ENCODE results near the gene RER1.
"Not testable (repeated sequence)": the region's sequence is repeated elsewhere in the genome, so short reads cannot be mapped to it uniquely, and the experiment has no call there.

The RER1 gene

DNA sequence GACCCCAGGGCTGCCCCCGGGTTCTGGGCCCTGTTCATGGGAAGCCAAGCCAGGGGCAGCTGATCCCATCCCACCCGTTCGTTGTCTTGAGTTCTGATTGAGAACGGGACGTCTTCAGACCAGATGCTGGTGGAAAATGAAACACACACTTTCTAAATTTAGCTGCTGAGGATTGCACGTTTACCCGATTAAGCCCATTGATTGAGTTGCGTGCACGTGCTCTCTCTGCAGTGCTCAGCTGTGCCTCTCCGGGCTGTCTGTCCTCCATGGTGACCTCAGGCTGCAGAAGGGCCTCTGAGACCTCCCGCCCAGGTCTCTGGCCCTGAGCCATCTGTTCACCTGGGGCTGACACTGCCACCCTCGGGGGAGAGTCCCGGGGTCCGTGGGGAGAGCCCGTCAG is 47.7 kb downstream of the RER1 start:
- TF ChIP-seq, protein P1, sequence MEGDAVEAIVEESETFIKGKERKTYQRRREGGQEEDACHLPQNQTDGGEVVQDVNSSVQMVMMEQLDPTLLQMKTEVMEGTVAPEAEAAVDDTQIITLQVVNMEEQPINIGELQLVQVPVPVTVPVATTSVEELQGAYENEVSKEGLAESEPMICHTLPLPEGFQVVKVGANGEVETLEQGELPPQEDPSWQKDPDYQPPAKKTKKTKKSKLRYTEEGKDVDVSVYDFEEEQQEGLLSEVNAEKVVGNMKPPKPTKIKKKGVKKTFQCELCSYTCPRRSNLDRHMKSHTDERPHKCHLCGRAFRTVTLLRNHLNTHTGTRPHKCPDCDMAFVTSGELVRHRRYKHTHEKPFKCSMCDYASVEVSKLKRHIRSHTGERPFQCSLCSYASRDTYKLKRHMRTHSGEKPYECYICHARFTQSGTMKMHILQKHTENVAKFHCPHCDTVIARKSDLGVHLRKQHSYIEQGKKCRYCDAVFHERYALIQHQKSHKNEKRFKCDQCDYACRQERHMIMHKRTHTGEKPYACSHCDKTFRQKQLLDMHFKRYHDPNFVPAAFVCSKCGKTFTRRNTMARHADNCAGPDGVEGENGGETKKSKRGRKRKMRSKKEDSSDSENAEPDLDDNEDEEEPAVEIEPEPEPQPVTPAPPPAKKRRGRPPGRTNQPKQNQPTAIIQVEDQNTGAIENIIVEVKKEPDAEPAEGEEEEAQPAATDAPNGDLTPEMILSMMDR (conservative IDR thresholded peaks at IDR 0.05), result no peak
- no peak for TF ChIP-seq ZFX (IDR thresholded peaks at IDR 0.05)
- H3K27ac ChIP-seq, result peak overlapping the region; percentile 91

- not testable (repeated sequence) for H3K27ac ChIP-seq
These were observed 48.7 kb downstream of the RER1 start for GRCh38 chr1:2440346-2440745.

DNA sequence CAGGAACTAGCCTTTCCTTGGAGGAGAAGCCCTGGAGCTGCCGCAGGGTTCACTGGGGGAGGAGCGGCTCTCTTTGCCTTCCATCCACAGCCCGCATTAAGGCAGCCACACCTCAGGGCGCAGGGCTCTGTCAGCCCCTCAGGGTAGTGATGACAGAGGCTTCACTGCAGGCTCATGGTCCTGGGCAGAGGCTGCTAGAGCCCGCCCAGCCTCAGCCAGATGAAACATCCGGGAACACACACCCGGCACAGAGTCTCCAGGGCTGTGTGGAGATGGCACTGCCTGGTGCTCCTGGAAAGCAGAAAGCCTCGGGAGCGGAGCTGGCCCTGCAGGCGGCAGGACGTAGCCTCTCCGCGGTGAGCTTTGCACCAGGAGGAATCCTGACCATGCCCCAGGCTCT is 50.1 kb downstream of the RER1 start:
- H3K27ac ChIP-seq, result 0 out of 2 replicates have a peak overlapping the region, but pooled peaks have one; percentile 1

DNA sequence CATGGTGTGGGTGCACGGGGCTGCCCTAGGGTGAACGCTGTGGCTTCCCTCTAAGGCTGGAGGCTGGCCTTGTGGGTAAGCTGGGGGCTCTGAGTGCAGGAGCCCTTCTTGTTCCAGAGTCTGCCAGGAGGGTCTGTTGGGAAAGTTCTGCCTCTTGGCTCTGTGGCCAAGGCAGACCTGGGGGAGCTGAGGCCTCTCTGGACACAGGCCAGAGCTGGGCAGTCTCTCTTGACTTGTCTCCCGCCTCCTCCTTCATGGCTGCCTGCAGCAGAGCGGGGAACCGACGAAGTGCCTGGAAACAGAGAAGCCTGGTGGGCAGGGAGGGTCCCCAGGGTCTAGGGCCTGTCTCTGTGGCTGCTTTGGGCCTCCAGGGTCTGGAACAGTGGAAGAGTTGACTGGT is 51.0 kb downstream of the RER1 start:
- no peak overlapping the region for H3K27ac ChIP-seq
- no peak for TF ChIP-seq ZFX (IDR thresholded peaks at IDR 0.05)
- TF ChIP-seq, protein P1 (conservative IDR thresholded peaks at IDR 0.05), result no peak

More for the DNA sequence above, 50.1 kb downstream of the RER1 start:
- TF ChIP-seq ZFX (IDR thresholded peaks at IDR 0.05), result no peak
- TF ChIP-seq, protein P1 (conservative IDR thresholded peaks at IDR 0.05), result no peak

DNA sequence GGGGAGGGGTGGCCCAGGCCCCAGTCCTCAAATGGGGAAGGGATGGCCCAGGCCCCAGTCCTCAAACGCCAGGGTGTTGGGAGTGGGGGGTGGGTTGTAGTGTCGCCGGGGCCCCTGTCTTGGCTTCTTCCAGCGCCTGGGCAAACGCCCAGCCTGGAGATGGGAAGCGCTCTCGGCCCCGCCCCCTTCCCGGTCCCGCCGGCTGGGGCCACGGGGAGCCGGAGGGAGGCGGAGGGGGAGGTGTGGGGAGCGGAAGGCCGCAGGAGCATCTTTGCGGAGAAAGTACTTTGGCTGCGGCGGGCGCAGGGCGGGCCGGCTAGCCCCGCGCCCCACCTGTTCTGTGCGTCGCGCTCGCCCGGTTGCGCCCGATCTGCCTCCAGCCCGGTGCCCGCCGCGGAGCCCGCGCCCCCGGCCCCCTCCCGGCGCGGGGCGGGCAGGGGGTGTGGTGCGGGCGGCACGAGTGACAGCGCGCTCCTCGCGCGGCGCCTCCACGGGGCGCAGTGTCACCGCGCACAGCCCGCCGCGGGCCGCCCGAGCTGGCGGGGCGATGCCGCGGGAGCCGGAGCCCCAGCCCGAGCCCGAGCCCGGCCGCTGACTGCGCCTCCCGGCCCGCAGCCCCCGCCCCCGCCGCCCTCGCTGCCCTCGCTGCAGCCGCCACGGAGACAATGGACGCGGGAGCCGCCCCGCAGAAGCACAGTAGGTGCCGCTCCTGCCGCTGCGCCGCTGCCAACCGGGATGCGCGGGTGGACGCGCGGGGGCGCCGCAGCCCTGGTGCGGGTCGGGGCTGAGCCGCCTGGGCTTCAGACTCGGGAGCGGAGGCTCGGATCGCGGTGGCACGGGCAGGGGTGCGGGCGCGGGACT is 51.9 kb downstream of the RER1 start:
- TF ChIP-seq, protein P1 (conservative IDR thresholded peaks at IDR 0.05), result no peak
- TF ChIP-seq ZFX (IDR thresholded peaks at IDR 0.05), result no peak
- no peak overlapping the region for H3K27ac ChIP-seq

DNA sequence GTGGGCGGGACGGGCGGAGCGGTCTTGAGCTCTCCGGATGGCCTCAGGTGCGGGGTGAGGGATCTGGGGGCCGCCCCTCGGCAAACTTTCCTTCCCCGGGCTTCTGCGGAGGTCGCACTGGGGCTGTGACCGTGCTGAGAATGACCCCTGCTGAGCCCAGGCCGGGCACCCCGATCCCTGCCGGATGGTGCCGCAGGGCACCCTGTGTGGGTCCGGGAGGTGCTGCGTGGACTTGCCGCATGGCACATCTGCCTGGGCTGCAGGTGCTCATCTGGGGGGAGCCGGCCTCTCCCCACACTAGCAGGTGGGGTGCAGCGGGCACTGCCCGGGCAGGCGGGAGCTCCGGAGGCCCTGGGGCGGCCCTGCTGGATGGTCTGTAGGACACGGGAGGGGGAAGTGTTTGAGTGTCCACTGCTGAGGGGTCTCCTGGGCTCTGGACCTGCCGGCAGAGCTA is 52.5 kb downstream of the RER1 start:
- H3K27ac ChIP-seq, result no peak overlapping the region
- TF ChIP-seq, protein P1 (conservative IDR thresholded peaks at IDR 0.05), result no peak
- TF ChIP-seq ZFX (IDR thresholded peaks at IDR 0.05), result no peak

DNA sequence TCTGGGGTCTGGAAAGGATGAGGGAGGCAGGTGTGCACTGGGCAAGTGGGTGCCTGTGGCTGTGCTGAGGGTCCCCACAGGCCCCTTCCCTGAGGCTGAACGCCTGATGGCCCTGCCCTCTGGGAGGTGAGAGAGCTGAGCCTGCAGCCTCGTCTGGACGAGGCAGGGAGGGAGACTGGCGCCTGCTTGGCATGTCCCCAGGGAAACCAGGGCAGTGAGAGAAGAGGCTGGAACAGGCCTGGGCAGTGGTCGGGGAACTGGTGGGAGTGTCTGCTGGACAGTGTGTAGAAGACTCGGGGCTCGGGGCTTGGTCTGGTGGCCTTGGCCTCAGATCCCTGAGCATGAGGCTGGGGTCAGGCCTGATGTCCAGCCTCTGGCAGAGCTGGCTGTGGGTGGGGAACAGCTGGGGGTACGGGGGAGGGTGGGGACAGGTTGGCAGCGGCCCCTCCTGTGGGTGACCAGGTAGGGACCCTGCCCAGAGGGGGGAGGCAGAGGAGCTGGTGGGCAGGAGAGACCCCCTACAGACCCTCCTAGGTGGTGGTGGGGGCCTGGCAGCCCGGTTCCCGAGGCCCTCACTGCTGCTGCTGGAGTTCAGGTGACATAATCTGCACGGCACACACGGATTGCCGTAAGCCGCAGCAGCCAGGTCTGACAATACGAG is 53.7 kb downstream of the RER1 start:
- TF ChIP-seq, protein P1 (conservative IDR thresholded peaks at IDR 0.05), result no peak
- TF ChIP-seq ZFX (IDR thresholded peaks at IDR 0.05), result no peak
- no peak overlapping the region for H3K27ac ChIP-seq

Measured in C4-2B (cell line).